ENCODE measurements around the gene TEX38. TPM values are rescaled to one million over a fixed set of nuclear protein-coding genes. Genes with fewer than 3 reads are reported as not detected.

The TEX38 gene
- total and polyA plus RNA-seq, 2 of the 13 experiments (the other 11 are each of a cell fraction or from before 2014, with no cell fraction given) = 0.18 TPM; not detected in 1

DNA sequence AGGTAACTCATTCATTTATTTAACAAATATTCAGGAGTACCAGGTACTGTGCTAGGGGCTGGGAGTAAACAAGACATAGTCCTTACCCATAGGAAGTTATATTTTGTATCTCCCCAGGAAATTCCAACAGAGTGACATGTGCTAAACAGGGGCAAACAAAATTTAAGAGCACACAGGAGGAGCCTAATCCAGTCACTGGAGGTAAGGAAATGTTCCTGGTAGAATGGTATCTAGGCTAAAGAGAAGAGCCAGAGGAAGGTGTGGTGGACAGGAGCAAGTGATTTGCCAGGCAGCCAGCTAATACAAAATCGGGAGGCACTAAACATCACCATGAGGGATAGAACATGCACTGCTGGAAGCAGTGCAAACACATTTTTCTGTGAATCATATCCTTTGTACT is 10.4 kb downstream of the TEX38 start (continued):
- TF ChIP-seq, protein P1, sequence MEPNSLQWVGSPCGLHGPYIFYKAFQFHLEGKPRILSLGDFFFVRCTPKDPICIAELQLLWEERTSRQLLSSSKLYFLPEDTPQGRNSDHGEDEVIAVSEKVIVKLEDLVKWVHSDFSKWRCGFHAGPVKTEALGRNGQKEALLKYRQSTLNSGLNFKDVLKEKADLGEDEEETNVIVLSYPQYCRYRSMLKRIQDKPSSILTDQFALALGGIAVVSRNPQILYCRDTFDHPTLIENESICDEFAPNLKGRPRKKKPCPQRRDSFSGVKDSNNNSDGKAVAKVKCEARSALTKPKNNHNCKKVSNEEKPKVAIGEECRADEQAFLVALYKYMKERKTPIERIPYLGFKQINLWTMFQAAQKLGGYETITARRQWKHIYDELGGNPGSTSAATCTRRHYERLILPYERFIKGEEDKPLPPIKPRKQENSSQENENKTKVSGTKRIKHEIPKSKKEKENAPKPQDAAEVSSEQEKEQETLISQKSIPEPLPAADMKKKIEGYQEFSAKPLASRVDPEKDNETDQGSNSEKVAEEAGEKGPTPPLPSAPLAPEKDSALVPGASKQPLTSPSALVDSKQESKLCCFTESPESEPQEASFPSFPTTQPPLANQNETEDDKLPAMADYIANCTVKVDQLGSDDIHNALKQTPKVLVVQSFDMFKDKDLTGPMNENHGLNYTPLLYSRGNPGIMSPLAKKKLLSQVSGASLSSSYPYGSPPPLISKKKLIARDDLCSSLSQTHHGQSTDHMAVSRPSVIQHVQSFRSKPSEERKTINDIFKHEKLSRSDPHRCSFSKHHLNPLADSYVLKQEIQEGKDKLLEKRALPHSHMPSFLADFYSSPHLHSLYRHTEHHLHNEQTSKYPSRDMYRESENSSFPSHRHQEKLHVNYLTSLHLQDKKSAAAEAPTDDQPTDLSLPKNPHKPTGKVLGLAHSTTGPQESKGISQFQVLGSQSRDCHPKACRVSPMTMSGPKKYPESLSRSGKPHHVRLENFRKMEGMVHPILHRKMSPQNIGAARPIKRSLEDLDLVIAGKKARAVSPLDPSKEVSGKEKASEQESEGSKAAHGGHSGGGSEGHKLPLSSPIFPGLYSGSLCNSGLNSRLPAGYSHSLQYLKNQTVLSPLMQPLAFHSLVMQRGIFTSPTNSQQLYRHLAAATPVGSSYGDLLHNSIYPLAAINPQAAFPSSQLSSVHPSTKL (CRISPR knock-in tag; IDR thresholded peaks at IDR 0.05) = no peak
- TF ChIP-seq, protein P2, sequence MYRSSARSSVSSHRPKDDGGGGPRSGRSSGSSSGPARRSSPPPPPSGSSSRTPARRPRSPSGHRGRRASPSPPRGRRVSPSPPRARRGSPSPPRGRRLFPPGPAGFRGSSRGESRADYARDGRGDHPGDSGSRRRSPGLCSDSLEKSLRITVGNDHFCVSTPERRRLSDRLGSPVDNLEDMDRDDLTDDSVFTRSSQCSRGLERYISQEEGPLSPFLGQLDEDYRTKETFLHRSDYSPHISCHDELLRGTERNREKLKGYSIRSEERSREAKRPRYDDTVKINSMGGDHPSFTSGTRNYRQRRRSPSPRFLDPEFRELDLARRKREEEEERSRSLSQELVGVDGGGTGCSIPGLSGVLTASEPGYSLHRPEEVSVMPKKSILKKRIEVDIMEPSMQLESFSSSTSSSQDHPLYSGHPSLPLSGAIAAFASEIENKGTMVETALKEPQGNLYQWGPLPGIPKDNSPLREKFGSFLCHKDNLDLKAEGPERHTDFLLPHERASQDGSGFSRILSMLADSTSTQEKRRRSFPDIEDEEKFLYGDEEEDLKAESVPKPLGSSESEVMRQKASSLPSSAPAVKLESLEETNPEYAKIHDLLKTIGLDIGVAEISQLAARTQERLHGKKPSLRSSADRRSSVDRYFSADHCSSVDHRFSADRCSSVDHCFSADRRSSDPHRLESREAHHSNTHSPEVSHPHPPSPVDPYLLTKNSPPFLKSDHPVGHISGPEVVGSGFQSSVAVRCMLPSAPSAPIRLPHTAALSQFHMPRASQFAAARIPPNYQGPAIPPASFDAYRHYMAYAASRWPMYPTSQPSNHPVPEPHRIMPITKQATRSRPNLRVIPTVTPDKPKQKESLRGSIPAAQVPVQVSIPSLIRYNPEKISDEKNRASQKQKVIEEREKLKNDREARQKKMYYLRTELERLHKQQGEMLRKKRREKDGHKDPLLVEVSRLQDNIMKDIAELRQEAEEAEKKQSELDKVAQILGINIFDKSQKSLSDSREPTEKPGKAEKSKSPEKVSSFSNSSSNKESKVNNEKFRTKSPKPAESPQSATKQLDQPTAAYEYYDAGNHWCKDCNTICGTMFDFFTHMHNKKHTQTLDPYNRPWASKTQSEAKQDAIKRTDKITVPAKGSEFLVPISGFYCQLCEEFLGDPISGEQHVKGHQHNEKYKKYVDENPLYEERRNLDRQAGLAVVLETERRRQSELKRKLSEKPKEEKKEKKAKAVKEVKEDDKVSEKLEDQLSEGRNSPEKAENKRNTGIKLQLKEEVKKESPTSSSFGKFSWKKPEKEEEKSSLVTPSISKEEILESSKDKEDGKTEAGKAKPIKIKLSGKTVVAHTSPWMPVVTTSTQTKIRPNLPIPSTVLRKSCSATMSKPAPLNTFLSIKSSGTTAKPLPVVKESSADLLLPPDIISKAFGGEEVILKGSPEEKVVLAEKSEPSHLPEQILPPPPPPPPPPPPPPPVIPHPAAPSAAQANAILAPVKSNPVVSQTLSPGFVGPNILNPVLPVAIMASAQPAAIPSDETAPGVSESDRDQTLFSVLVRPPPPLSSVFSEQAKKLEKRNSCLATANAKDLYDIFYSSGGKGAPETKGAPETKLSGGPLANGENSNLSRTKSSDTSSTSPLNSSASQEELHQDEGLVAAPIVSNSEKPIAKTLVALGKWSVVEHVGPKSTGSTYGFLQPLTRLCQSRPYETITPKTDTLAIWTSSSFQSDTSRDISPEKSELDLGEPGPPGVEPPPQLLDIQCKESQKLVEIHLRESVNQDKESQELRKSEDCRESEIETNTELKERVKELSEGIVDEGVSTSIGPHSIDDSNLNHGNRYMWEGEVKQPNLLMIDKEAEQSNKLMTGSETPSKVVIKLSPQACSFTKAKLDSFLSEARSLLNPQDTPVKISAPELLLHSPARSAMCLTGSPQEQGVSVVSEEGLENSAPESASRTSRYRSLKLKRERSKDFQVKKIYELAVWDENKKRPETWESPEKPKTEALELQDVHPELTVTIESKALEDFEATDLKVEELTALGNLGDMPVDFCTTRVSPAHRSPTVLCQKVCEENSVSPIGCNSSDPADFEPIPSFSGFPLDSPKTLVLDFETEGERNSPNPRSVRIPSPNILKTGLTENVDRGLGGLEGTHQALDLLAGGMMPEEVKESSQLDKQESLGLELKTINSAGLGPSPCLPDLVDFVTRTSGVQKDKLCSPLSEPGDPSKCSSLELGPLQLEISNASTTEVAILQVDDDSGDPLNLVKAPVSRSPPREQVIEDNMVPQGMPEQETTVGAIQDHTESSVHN (CRISPR knock-in tag; IDR thresholded peaks at IDR 0.05) = no peak
- no peak for TF ChIP-seq RBAK (CRISPR knock-in tag; IDR thresholded peaks at IDR 0.05)
- no peak for TF ChIP-seq SMAD1 (CRISPR knock-in tag; IDR thresholded peaks at IDR 0.05; ENCODE audit: borderline replicate concordance, low read depth)
- TF ChIP-seq MBNL3 (CRISPR knock-in tag; conservative IDR thresholded peaks at IDR 0.05) = no peak
- TF ChIP-seq, protein P3, sequence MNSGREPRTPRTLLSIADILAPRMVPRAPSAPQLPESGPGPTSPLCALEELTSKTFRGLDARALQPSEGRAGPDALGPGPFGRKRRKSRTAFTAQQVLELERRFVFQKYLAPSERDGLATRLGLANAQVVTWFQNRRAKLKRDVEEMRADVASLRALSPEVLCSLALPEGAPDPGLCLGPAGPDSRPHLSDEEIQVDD (CRISPR knock-in tag; IDR thresholded peaks at IDR 0.05; ENCODE audit: borderline replicate concordance) = no peak
- no peak for TF ChIP-seq CREM (IDR thresholded peaks at IDR 0.05)
- no peak for TF ChIP-seq CREM (CRISPR knock-in tag; IDR thresholded peaks at IDR 0.05)
- TF ChIP-seq ZNF354B (CRISPR knock-in tag; IDR thresholded peaks at IDR 0.05) = no peak
- TF ChIP-seq CAMTA2 (CRISPR knock-in tag; IDR thresholded peaks at IDR 0.05; ENCODE audit: borderline replicate concordance) = no peak
- no peak for TF ChIP-seq SNAI1 (CRISPR knock-in tag; IDR thresholded peaks at IDR 0.05; ENCODE audit: borderline replicate concordance)
- TF ChIP-seq HMG20B (CRISPR knock-in tag; conservative IDR thresholded peaks at IDR 0.05) = no peak
